Uterus (tissue), 2 donors: Measurements from ENCODE around the gene TRMO.

Experiments used
- POLR2A ChIP-seq, 2 donors: fragments of 450-650 bp; IDR thresholded peaks; one replicate each; pipeline ENCODE4 v1.6.1; 2016; ENCODE audit warnings: antibody characterized with exemption in 2 of 2, mild to moderate bottlenecking in 1 of 2, moderate library complexity in 1 of 2
- TF ChIP-seq, protein P1 (sequence below), 4 experiments: fragments of 200-600 bp in 2 of 4; fragments of 450-650 bp in 2 of 4; sonication (generic) in 2 of 4; IDR thresholded peaks; one replicate each; pipeline ENCODE4 v1.5.1; 2016 to 2019; ENCODE audit warnings: antibody characterized with exemption in 4 of 4, mild to moderate bottlenecking in 2 of 4, moderate library complexity in 1 of 4

DNA sequence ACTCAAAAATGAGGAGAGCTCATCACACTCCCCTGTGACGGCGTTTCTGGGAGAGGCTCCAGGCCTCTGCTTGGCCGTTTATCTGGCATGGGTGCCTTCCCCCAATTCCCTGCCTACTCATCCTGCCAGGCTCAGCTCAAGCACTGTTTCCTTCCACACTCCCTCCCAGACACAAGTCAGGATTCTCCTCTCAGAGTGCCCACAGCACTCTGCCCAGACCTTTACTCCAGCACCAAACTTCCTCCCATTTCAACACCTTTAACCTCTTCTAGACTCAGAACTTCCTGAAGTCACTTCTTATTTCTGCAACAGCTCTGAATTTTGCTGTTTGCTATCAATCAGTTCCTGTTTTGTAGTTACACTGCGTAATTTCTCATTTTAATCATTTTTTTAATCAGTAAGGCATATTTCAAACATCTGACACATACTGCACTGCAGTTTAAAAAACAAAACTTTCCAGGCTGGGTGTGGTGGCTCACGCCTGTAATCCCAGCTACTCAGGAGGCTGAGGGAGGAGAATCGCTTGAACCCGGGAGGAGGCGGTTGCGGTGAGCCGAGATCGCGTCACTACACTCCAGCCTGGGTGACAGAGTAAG, 16.0 kb downstream of the TRMO start:
- TF ChIP-seq, protein P1, sequence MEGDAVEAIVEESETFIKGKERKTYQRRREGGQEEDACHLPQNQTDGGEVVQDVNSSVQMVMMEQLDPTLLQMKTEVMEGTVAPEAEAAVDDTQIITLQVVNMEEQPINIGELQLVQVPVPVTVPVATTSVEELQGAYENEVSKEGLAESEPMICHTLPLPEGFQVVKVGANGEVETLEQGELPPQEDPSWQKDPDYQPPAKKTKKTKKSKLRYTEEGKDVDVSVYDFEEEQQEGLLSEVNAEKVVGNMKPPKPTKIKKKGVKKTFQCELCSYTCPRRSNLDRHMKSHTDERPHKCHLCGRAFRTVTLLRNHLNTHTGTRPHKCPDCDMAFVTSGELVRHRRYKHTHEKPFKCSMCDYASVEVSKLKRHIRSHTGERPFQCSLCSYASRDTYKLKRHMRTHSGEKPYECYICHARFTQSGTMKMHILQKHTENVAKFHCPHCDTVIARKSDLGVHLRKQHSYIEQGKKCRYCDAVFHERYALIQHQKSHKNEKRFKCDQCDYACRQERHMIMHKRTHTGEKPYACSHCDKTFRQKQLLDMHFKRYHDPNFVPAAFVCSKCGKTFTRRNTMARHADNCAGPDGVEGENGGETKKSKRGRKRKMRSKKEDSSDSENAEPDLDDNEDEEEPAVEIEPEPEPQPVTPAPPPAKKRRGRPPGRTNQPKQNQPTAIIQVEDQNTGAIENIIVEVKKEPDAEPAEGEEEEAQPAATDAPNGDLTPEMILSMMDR (IDR thresholded peaks at IDR 0.05): no peak
- TF ChIP-seq POLR2A (IDR thresholded peaks at IDR 0.05): no peak
